EL (cell line): ENCODE data around the gene NAV3.

Experiments used
- DNase-seq: peaks from one replicate; pipeline ENCODE4 v3.0.0-alpha.2; 2016

NAV3 gene

GRCh38 chr12:77928078-77928477, 97.4 kb downstream of the NAV3 start:
- DNase-seq = no peak

- no peak for DNase-seq
Observed at GRCh38 chr12:77932216-77932615, 101.5 kb downstream of the NAV3 start.

DNA sequence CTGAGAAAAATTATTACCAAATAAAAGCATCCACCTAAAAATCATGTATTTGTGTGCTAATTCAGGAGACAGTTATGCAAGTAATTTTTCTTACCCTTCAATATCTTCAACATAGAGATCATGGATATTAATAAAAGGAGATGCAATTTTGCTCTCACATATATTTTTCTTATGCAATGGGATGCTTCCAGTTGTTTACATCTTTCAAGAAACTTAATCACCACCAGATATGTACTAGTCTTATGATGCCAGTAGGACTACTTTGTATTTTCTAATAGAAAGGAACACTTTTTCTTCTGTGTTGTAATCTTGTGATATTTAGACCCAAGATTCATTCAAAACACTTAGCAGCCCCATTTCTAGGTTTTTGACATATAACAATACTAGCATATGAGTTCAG, 107.6 kb downstream of the NAV3 start:
- no peak for DNase-seq

DNA sequence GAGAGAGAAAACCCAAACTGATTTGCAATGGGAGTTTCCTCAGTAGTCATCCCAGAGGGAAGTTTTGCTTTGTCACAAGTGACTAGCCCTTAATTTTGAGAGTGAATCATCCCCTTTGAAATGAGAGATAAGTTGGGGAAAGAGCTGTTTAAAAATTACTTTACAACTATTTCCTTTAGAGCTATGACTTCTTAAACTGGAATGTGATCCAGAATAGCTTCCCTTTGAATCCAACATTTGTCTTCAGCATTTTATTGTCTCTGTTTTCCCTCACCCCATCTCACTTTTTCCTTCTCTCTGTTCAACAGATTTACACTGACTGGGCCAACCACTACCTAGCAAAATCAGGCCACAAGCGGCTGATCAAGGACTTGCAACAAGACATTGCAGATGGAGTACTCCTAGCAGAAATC, 109.3 kb downstream of the NAV3 start:
- peak; percentile 90 for DNase-seq

GRCh38 chr12:77940567-77940966, 109.9 kb downstream of the NAV3 start:
- DNase-seq = peak; percentile 63

DNA sequence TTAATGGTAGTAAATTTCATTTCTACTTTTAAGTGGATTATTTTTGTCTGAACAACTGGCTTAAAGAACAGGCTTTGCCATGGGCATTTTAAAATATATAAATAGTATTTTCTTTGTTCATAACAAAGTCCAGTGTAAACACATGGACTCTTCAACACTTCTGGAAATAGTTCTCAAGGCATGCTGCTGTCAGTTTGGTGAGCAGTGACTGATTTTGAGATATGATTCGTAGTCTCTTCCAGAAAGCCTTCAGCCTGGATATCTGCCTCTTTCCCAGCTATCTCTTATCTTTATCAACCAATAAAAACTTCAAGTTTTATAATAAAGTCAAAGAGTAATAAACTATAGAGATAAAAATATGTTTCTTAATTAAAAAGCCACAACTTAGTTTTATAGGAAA, 110.7 kb downstream of the NAV3 start:
- no peak for DNase-seq

- peak; percentile 78 for DNase-seq
Observed at GRCh38 chr12:77943466-77943865, 112.8 kb downstream of the NAV3 start.

DNA sequence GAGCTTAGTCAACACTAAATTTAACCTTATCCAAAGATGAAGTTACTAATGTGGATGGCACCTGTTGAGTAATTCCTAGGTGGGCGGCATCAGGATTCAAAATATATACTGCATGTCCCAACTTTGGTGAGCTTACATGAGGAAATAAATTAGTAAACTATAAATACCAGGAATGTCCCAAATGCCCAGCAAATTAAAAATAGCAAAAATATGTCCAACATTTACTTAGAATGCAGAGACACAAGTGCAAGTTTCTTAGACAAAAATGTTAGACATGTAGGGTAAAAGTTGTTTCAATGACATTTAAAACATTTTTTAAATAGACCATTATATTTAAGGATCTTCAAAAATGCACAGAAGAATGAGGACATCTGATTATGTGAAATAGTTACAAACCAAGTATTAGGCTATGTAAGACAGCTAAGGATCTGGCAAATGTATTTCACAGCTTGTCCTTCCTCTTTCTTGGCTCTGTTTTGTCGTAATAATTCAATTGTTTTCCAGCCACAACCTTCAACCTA, 115.9 kb downstream of the NAV3 start:
- peak; percentile 33 for DNase-seq

- peak; percentile 72 for DNase-seq
Observed at GRCh38 chr12:77947330-77947729, 116.6 kb downstream of the NAV3 start.

DNA sequence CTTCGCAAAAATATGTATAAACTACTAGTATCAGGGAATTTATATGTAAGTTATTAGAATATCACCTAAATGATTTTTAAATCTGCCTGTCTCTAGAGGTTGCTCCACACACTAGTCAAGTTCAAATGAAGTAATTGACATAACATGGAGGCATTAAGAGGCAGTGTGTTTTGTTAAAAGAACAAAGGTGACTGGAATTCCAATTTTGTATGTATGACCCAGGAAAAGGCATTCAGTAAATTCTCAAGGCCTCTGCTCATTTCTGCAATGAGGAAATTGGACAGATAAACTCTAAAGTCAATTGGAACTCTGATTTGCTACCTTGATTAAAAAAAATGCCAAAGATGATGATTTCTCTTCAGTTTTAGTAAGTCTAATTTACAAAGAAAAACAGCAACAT, 117.1 kb downstream of the NAV3 start:
- no peak for DNase-seq

GRCh38 chr12:77949943-77950342, 119.2 kb downstream of the NAV3 start:
- no peak for DNase-seq

DNA sequence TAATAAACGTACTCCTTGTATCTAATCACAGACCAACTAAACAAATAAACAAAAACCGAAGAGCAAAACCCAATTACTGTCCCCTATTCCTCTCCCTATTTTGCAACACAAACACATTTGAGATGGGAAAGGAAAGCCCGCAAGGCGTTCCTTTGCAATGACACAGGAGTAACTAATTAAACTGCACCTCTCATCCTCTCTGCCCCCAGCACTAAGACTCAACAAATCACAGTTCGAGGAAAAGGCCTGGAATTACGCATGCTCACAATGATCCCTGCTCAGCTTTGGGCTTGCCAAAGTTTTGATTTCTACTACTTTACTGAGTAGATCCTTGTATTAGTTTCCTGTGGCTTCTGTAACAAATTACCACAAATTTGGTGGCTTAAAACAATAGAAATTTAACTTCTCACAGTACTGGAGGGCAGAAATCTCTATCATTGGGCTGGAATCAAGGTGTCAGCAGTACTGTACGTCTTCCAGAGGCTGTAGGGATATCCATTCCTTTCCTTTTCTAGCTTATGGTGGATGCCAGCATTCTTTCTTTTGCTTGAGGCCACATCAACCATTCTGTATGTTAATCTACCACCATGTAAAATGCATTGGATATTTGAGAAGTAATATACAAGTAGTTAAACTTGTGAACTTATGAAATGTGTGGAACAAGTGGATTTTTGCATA, 123.0 kb downstream of the NAV3 start:
- DNase-seq = no peak

DNA sequence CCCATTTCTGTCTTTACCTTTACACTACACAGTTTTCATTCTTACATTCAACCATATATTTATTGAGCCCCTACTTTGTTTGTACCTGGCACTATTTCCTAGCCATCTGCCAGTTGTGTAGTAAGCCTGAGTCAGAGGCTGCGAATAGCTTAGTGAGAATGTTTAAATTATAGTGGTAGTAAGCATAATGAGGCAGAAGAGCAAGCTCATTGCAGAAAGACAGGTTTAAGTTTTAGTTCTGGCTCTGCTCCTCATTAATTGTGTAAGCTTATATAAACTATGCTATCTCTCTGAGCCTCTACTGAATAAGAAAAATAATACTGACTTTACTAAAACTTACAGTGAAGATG, 123.5 kb downstream of the NAV3 start:
- no peak for DNase-seq

DNA sequence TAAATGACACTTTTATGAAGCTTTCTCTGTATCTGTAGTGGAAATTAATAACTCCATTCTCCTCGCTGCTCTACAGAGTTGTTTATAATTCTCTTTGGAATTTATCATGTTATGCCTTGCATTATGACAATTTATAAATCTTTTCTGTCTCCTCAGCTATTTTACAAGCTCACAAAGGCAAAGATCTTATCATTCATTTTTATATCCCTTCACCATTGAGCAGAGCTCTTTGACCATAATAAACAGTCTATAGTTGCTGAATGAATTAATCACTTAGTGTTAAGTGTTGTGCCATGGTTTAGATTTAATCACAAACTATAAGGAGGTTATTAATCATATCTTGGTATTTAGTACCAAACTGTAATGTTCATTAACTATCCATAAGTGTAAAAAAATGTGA, 126.4 kb downstream of the NAV3 start:
- DNase-seq = no peak

- DNase-seq = no peak
Observed at GRCh38 chr12:77963576-77964178, 133.0 kb downstream of the NAV3 start.

DNA sequence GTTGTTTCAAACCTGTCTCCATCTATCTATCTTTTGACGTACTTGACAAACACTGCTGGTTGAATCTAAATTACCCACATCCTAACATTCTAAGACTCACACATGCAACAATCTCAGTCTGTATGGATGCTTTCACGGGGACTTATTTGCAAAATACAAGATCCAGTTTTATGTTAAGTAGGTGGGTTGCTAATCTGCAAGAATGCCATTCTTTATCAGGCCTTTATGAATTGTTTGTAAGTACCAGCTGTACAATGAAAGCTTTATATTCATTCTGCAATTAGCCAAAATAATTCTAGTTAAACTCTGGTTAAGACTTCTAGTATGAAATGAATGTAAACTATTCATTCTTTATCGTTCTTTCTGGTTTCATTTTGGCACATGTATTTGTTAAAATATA, 135.1 kb downstream of the NAV3 start:
- no peak for DNase-seq

- no peak for DNase-seq
Observed at GRCh38 chr12:77968021-77968420, 137.3 kb downstream of the NAV3 start.

GRCh38 chr12:77968571-77968970, 137.9 kb downstream of the NAV3 start:
- no peak for DNase-seq

DNA sequence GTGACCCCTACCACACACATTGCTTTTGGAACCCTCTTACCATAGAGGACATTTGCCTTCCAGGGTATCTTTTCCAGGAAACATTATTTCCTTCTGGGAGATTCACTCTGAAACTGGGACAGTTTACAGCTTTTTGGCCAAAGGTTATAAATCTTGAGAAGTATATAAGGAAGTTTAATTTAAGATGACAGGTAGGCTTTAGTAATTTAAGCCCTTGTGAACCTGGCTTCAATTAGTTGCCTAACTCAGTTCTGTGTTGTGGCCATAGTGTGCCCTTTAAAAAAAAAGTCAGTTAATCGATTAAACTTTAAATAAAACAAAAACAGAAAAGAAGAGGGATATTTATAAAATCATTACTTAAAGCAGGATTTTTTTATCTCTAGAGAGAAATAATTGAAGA, 142.9 kb downstream of the NAV3 start:
- DNase-seq = no peak

DNA sequence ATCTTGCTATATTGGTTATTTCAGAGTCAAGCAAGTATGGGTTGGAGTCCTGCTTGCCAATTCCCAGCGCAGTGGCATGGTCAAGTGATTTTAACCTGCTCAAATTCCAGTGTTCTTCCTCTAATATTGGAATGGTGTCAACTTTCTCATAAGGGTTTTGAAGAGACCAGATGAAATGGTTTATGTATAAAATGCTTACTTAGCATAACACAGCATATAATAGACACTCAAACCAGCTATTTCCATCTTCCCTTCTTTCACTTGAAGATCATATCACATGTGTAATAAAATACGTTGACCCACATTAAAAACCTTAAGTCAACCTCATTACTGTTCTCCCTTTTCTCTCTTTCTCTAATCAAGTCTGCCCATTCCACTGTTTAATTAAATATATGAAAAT, 144.0 kb downstream of the NAV3 start:
- DNase-seq = no peak

DNA sequence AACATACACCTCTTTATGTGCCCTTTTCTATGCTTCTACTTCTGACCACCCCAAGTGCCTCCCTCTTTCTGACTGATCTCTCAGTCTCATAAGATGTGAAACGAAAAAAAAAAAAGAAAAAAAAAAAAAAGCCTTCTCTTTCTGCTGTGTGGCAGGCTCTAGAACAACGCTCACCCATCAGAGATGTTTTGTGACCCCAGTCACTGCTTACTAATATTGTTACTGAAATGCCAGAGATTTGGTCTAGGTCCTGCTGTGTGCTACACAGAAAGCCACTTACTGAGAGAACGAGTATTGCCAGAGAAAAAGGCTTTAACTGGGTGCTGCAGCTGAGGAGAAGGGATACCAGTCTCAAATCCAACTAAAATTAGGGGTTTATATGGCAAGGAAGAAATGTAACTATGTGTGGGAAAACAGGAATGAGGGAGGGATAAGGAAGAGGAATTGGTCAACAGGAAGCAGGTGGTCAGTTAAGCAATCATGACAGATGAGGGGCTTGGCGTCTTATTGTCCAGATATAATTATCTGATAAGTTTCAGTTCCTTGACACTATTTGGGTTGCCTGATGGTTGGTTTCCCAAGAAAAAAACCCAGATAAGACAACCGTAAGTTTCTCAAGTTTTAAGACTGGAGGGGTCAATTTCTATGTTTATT, 149.0 kb downstream of the NAV3 start:
- peak; percentile 10 for DNase-seq

DNA sequence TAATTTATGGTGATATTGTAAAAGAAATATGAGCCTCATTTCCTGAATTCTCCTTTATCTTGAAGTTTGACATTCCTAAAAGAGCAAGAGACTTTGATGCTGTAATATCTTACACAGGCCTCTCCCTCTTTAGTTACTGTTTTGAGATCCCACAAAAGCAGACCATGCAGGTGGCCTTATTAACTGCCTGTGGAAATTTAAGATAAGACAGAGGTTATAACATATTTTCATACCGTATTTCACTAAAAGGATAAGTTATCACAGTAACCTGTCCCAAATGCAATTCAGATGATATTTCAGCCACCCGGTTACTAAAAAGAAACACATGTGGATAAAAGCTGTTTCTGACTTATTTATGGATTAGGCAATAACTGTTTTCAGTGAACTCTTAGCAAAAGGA, 150.1 kb downstream of the NAV3 start:
- DNase-seq = no peak

DNA sequence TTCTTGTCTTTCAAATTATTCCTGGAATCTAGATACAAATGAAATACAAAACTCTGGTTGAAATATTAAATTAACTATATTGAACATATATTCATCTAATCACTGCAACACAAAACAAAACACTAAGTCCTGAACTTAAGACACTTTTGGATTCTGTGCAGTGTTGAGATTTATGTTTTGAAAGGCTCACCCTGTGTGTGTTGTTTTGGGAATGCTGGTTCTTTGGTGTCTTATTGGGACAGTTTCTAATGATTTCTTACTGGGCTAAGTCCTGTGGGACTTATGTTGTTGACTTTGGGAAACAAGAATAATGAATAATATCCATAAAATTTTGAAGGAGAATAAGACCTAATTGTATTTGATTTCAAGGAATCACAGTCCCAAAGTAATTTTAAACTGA, 153.2 kb downstream of the NAV3 start:
- no peak for DNase-seq

- DNase-seq = no peak
Observed at GRCh38 chr12:77992760-77993159, 162.1 kb downstream of the NAV3 start.
